Astrocyte of the spinal cord (primary cell): Measurements from ENCODE around the gene SLC5A11.

ENCODE experiments used
- DNase-seq: peaks from one replicate; pipeline ENCODE4 v3.0.0; 2011; ENCODE audit warnings: low read depth, low spot score
- H3K4me3 ChIP-seq: 2 replicates; pipeline ENCODE4 v1.5.1; 2011; ENCODE audit warnings: low read depth, mild to moderate bottlenecking, low read length, moderate library complexity
- CTCF ChIP-seq: IDR thresholded peaks from 2 replicates; pipeline ENCODE4 v1.5.1; 2012; ENCODE audit warnings: low read depth, mild to moderate bottlenecking, low read length, inconsistent platforms
- in situ Hi-C: cut with HindIII; loops from 2 replicates; pipeline ENCODE4 v1.10.0; 2017; ENCODE audit warnings: low sequenced_read_pairs

The SLC5A11 gene

GRCh38 chr16:24921229-24921628, 75.5 kb downstream of the SLC5A11 start:
- H3K4me3 ChIP-seq, result no peak overlapping the region
- no peak for DNase-seq
- no peak for TF ChIP-seq CTCF
- in situ Hi-C loops, result no loop called here

- H3K4me3 ChIP-seq, result no peak overlapping the region
- TF ChIP-seq CTCF, result no peak
- in situ Hi-C loops, result no loop called here
- DNase-seq, result no peak
These were observed 79.4 kb downstream of the SLC5A11 start for GRCh38 chr16:24925163-24925562.

GRCh38 chr16:24929409-24929808, 83.6 kb downstream of the SLC5A11 start:
- H3K4me3 ChIP-seq, result no peak overlapping the region
- in situ Hi-C loops, result no loop called here
- no peak for TF ChIP-seq CTCF
- no peak for DNase-seq

DNA sequence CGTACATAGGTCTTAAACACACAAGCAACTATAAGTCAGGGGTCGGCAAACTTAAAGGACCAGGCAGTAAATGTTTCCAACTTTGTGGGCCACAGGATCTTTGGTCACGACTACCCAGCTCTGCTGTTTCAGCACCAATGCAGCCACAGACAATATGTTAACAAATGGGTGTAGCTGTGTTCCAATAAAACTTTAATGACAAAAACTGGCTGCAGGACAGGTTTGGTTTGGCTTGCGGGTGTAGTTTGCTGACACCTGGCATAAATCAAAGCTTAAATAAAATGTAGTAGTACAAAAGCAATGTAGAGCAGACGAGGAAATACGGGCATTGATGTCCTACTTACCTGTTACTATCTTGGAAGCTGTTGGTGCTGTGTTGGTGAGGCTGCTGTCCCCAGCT, 84.7 kb downstream of the SLC5A11 start:
- DNase-seq, result no peak
- in situ Hi-C loops, result no loop called here
- no peak for TF ChIP-seq CTCF
- no peak overlapping the region for H3K4me3 ChIP-seq

DNA sequence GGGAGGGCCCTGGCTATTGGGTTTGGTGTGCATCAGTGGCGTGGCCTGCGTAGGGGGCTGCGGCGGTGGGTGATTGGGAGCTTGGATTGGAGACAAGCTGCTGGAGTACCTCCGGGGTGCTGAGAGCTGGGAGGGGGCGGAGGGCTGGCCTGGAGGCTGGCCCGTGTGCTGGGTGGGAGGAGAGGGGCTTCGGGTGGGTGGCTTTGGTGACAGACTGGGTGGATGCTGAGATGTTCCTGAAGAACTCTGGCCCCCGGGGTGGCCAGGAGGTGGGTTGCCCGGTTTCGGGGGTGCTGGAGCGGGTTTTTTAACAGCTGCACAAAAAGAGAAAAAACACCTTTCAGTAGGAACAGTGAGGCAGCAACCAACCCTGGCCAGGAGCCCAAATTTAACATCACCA, 85.3 kb downstream of the SLC5A11 start:
- in situ Hi-C loops, result no loop called here

DNA sequence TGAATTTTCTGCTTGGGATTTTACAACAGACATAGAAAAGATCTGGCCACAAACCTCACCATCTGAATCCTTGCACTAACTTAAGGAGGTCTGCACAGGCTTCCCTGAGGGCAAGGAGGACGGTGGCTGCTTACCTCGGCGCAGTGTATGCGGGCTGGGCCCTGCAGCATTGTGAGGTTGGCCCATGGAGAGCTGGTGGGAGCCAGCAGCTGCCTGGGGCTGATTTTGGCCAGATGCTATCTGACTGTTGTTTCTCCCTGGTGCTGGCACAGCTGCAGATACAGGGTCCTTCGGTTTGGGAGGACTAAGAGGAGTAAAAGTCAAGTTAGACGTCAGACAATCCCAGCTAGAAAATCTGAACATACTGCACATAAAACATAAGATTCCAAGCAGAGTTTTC, 89.6 kb downstream of the SLC5A11 start:
- in situ Hi-C loops, result no loop called here
- no peak overlapping the region for H3K4me3 ChIP-seq
- no peak for DNase-seq
- TF ChIP-seq CTCF, result no peak

More for the DNA sequence above, 85.3 kb downstream of the SLC5A11 start:
- no peak for DNase-seq
- H3K4me3 ChIP-seq, result no peak overlapping the region
- TF ChIP-seq CTCF, result no peak

GRCh38 chr16:24936151-24936550, 90.4 kb downstream of the SLC5A11 start:
- DNase-seq, result peak; percentile 3
- TF ChIP-seq CTCF, result no peak
- no peak overlapping the region for H3K4me3 ChIP-seq
- in situ Hi-C loops, result no loop called here
